Esophagus squamous epithelium (tissue), 4 donors: Measurements from ENCODE around the gene AKAP12.

Experiments
- POLR2A ChIP-seq, 4 donors: fragments of 450-650 bp; IDR thresholded peaks; one replicate each; pipeline ENCODE4 v1.6.1; 2017; ENCODE audit warnings: antibody characterized with exemption in 4 of 4, mild to moderate bottlenecking in 4 of 4, moderate library complexity in 3 of 4
- TF ChIP-seq, protein P1 (sequence below), 6 experiments: fragments of 450-650 bp in 4 of 6; fragments of 200-600 bp in 2 of 6; sonication (generic) in 2 of 6; IDR thresholded peaks; one replicate each; pipeline ENCODE4 v1.5.1; 2016 to 2019; ENCODE audit warnings: antibody characterized with exemption in 6 of 6, mild to moderate bottlenecking in 4 of 6, moderate library complexity in 4 of 6

GRCh38 chr6:151257985-151258445, 18.2 kb downstream of the AKAP12 start:
- TF ChIP-seq, protein P1, sequence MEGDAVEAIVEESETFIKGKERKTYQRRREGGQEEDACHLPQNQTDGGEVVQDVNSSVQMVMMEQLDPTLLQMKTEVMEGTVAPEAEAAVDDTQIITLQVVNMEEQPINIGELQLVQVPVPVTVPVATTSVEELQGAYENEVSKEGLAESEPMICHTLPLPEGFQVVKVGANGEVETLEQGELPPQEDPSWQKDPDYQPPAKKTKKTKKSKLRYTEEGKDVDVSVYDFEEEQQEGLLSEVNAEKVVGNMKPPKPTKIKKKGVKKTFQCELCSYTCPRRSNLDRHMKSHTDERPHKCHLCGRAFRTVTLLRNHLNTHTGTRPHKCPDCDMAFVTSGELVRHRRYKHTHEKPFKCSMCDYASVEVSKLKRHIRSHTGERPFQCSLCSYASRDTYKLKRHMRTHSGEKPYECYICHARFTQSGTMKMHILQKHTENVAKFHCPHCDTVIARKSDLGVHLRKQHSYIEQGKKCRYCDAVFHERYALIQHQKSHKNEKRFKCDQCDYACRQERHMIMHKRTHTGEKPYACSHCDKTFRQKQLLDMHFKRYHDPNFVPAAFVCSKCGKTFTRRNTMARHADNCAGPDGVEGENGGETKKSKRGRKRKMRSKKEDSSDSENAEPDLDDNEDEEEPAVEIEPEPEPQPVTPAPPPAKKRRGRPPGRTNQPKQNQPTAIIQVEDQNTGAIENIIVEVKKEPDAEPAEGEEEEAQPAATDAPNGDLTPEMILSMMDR (IDR thresholded peaks at IDR 0.05), result no peak
- no peak for TF ChIP-seq POLR2A (IDR thresholded peaks at IDR 0.05)
